ENCODE results near the gene NEK11.
"Not testable (repeated sequence)": the region's sequence is repeated elsewhere in the genome, so short reads cannot be mapped to it uniquely, and the experiment has no call there.

The NEK11 gene

GRCh38 chr3:131042271-131042985, 15.8 kb downstream of the NEK11 start:
- not testable (repeated sequence) for DNase-seq

- DNase-seq: peak in 1 of 4 experiments; percentile 2
Observed at GRCh38 chr3:131047582-131047981, 20.9 kb downstream of the NEK11 start.

- no peak for DNase-seq
Observed at GRCh38 chr3:131048030-131048429, 21.4 kb downstream of the NEK11 start.

- no peak for DNase-seq
Observed at GRCh38 chr3:131050001-131050400, 23.3 kb downstream of the NEK11 start.

- peak in 1 of 4 experiments; percentile 15 for DNase-seq
Observed at GRCh38 chr3:131053043-131053859, 26.6 kb downstream of the NEK11 start.

GRCh38 chr3:131067983-131068382, 41.3 kb downstream of the NEK11 start:
- DNase-seq: no peak

DNA sequence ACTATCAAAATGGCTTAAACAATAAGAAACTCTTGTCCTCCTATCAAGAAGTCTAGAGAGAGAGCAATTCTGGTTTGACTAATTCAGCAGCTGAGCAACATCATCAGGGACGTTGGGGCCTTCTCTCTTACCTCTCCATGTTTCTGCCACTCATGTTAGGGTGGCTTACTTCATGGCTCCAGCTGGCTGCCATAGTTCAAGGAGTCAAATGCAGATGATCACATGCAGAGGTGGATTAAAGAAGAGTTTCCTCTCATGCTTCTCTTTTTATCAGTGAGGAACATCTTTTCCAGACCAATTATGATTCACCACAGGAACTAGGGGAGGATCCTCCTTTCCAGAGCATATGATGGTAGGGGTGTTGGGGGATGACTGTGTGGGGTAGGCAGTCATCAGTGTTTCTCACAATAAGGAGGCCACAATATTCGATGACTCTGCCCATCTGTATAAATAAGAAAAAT, 45.5 kb downstream of the NEK11 start:
- peak; percentile 47 to 81 (median 66) for DNase-seq

DNA sequence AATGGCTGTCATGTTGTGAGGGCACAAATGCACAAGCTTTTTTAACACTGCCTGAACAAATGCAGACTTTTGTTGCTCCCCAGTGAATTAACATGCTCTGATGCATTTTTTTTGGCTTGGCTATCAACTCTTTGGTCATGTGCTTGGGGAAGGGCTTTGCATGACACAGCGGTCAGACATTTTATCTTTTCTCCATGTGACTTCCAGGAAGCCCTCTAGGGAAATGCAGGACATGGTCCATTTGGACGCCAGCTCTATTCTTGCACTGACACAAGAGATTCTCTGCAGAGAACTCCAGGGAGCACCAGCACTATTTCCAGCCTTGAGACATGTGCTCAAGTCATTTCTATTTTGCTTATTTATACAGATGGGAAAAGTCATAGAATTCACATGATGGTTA, 46.2 kb downstream of the NEK11 start:
- peak in 1 of 4 experiments; percentile 3 for DNase-seq

GRCh38 chr3:131075632-131076328, 49.1 kb downstream of the NEK11 start:
- peak in 3 of 4 experiments; percentile 6 to 13 (median 10) for DNase-seq

- DNase-seq: no peak
Observed at GRCh38 chr3:131077904-131078303, 51.2 kb downstream of the NEK11 start.

DNA sequence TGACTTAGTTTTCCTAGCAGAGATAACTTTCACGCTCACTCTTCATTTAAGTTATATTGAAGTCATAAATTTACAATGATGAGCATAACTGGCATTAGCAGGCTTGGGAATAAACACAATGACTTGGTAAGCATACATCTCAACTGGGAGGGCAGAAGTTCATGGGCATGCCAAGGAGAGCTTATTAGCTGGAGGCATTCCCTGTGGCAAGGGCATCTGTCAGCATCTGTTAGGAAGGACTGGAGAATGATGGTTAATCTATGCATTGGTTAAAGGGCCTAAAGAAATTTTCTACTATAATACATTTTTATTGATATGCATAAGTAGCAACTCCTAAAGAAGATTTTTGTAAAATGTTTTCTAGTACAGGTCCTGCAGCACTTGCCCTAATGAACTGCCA, 52.4 kb downstream of the NEK11 start:
- no peak for DNase-seq

GRCh38 chr3:131081224-131081623, 54.5 kb downstream of the NEK11 start:
- no peak for DNase-seq

DNA sequence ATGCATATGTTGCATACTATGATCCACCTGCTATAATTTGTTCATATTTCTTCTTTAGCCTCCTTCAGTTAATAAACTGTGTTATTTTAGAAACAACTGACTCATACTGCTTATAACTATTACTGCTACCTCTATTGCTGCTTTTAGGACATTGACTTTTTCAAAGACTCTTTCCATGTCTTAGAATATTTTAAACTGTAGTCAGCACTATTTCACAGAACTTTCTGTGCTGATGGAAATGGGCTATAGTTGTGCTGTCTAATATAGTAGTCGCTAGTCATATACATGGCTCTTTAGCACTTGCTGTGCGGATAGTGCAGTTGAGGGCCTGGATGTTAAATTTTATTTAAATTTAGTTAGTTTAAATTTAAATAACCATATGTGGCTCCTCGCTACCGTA, 55.6 kb downstream of the NEK11 start:
- no peak for DNase-seq

DNA sequence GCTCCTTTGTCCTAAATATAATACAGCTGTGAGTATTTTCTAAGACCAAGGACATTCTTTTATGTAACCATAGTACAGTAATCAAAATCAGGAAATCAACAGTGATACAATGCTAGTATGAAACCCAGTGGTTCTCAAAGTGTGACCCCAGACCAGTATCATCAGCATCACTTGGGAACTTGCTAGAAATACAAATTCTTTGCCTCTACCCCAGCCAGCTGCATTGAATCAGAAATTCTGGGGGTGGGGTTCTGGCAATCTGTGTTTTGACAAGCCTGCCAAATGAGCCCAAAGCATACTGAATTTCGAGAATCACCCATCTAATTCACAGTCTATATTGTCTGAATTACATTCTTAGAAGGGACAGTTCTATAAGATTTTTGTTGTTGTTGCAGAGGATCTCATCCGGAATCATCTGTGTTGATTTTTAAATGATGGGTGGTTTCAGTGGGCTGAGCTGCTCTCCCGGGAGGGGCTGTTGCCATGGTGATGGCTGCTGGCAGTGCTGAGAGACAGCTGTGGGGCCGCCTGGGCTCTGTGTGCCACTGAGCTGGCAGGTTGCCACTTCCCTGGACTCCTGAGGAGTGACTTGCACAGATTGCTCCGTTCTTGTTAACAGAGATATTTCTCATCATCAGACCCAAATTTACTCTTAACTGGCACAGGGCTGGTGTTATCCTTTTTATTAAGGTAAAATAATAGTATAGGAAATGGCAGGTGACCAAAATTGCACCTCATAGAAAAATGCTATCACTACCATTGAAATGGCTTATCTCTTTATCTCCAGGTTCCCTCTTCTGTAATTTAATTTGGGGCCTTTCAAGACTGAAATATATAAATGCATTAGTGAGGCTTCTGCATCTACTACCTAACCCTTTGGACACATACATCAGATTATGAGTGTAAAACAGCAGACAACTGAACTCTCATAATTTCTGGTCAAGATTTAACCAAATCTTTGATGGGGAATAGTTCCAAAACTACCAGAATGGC, 56.5 kb downstream of the NEK11 start:
- DNase-seq: no peak

GRCh38 chr3:131091768-131092167, 65.1 kb downstream of the NEK11 start:
- no peak for DNase-seq

DNA sequence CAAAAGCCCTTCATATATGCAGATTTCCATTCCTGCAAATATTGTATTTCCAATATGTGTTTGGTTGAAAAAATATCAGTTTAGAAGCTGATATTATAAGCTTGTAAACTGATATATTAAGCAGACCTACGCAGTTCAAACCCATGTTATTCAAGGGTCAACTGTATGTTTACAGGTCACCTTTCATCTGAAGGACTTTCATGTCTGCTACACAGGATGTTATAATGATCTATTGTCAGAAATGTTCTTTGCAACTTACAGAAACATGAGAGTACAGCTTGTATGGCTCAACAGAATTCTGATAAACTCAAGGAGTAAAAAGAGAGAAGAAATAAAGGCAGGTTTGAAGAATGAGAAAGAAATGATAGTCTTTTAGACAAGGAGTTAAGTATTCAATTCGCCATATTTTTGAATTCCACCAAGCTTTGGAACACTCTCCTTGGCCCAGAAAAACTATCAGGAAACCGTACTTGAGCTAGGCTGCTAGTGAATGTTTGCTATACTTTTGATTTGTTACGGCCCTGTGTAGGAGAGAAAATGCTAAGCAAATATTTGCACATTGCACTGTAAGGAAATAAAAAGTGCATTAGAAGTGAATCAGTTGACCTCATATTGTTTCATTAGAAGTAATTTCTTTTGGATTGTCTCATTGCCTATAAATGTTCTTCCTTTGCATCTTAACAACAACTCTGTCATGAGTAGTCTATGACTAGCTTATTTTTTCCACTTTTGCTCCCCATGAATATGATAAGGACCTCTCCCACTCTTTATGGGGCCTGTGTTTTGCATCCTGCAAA, 81.2 kb downstream of the NEK11 start:
- DNase-seq: no peak

DNA sequence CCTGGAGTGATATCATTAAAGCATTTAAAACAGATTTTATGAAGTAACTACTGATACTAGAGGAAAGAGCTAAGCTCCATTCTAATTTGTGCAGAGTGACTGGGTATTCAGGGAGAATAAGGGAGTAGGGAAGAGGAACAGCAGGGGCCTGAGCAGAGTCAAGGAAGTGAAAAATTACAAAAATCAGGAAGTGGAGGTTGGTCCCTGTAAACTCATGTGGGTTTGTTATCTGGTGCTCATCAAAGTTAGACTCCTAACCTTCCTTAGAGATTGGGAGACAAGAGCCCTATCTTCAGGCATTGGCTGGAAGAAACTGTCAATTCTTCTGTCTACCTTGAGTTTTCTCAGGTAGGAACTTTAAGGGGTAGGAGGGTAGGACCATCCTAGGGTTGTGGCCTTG, 82.5 kb downstream of the NEK11 start:
- DNase-seq: peak; percentile 2 to 45 (median 15)

GRCh38 chr3:131110087-131110486, 83.4 kb downstream of the NEK11 start:
- DNase-seq: no peak

DNA sequence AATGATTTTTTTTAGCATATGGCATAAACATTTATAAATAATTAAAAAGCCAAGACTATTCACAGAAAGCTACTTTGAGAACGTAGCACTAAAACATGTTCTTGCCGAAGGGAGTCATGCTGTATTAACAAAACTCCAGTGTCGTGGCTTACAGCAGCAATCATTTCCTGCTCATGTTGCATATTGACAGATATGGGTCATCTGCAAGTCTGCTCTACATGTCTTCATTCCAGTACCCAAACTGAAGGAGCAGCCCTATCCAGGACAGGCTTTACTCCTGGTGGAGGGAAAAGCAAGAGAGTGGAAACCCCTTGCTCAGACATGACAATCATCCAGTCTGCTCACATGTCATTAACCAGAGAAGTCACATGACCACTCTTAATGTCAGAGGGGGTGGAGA, 87.6 kb downstream of the NEK11 start:
- DNase-seq: no peak

DNA sequence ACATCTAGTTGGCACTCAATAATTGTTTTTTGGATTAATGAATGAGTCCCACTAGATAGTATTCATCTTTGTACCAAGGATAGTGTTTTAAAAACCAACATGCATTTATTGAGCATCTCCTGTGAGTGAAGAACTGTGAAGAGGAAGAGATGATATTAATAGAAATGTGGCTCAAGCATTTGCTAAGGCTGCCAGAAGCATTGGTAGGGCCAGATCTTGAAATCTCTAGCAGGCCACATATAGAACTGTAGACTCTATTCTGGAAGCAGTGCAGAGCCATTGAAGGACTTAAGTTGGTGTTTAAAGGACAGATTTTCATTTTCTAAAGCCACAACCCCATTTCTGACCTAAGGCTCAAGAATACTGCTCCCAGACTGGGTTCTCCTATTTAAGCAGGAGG, 99.0 kb downstream of the NEK11 start:
- DNase-seq: no peak

- DNase-seq: no peak
Observed at GRCh38 chr3:131140891-131141290, 114.2 kb downstream of the NEK11 start.

Measured in suppressor macrophage (primary cell).